GOT3 (cell line): ENCODE data around the gene PSMG1.
"Not testable (repeated sequence)": the region's sequence is repeated elsewhere in the genome, so short reads cannot be mapped to it uniquely, and the experiment has no call there.

Experiments used
- DNase-seq: peaks from one replicate; lab custom pipeline; 2025; ENCODE audit warnings: mixed read lengths; lab: John Stamatoyannopoulos, UW

The PSMG1 gene, protein sequence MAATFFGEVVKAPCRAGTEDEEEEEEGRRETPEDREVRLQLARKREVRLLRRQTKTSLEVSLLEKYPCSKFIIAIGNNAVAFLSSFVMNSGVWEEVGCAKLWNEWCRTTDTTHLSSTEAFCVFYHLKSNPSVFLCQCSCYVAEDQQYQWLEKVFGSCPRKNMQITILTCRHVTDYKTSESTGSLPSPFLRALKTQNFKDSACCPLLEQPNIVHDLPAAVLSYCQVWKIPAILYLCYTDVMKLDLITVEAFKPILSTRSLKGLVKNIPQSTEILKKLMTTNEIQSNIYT

DNA sequence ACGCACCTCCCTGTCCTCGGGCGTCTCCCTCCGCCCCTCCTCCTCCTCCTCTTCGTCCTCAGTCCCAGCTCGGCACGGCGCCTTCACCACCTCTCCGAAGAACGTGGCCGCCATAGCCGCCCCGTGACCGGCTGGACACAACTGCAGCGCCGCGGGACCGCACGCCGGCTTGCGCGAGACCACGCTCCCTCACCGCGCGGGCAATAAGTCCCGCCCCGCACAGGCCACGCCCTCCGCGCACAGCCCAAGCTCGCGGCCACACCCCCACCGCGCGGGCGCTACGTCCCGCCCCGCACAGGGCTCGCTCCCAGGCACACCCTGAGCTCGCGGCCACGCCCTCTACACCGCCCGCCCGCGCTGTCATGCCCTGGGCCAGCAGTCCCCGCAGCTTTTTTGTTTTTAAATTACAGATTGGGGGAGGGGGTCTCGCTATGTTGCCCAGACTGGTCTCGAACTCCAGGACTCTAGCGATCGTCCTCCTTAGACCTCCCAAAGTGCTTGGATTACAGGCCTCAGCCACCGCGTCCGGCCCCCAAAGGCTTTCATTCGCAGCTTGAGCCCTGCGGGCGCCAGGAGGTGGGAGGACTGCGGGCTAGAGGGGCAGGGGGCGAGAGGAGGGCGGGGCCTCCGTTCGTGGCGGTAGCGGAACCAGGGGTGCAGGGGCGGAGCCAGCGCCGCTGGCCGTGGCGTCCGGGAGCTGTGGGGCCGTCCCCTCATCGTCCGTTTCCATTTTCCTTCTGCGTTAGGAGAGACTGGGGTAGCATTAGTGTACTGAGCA lies at the start of gene PSMG1:
PSMG1 (minus strand) TSS at position 180 of the 778 bp plus-strand sequence; CDS start at position 114, 66 bp downstream.
- peak; percentile 69 for DNase-seq

DNA sequence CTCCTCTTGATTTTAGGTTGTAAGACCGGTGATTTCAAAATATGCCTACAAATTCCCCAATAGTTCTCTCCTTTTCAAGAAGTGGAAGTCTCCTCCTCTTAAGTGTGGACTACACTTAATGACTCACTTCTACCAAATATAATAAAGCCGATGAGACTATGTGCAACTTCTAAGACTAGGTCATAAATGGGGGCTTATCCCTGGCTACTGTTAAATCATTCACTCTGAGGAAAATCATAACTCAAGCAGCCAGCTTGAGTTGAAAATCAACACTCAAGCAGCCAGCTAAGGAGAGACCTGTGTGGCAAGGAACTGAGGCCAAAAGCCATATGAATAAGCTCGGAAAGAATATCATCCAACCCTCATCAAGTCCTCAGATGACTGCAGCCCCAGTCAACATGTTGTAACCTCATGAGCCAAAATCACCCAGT lies 49.6 kb upstream of the PSMG1 start:
- no peak for DNase-seq

DNA sequence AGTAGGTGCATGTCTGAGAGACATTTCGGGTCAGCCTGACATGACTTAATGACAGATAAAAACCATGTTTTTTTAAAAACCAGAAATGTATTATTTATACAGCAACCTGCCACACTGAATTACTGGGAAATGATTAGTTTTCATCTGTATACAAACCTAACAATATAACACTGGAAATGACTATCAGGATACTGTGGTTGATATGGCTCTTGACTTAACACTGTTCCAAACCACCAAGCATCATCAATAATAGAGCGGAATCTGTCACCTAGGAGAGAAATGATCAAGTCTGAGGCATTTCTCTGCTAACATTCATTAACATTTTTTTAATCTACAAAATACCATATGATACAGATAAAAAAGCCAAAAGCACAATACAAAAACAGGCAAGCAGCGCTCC lies 41.7 kb upstream of the PSMG1 start:
- DNase-seq = no peak

DNA sequence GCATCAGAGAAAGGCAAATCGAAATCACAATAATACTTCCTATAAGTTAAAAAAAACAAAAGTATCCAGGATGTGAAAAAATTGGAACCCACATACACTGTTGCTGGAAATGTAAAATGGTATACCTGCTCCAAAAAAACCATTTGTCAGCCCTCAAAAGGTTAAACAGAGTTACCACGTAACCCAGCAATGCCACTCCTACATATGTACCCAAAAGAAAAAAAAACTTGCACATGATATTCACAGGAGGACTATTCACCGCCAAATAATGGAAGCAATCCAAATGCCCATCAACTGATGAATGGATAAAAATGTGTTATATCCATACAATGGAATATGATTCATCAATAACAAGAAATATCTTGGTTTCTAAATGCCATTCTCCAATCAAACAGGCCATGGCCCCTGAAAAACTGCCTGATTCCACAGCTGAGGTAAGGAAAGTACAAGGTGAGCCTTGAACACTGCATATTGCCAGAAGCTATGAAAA lies 38.8 kb upstream of the PSMG1 start:
- no peak for DNase-seq

DNA sequence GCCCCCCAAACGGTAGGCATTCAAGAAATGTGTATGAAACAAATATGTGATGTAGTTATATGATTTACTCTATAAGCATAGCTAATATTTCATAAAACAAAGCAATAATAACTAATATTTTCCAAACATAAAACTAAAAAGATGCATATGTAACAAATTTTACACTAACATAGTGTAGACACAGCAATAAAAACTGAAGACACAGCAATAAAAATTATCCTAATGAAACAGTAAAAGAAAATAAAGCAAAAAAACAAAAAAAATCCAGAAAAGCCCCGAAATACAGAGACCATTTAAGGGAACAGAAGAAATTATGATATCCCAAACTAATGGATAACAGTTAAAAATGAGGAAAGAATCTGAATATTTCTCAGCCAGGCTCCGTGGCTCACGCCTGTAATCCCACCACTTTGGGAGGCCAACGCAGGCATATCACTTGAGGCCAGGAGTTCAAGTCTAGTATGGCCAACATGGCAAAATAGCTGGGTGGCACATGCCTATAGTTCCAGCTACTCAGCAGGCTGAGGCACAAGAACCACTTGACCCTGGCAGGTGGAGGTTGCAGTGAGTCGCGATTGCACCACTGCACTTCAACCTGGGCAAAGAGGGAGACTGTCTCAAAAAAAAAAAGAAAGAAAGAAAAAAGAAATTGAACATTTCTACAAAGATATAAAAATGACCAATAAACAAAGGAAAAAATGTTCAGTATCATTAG lies 38.2 kb upstream of the PSMG1 start:
- DNase-seq = no peak

DNA sequence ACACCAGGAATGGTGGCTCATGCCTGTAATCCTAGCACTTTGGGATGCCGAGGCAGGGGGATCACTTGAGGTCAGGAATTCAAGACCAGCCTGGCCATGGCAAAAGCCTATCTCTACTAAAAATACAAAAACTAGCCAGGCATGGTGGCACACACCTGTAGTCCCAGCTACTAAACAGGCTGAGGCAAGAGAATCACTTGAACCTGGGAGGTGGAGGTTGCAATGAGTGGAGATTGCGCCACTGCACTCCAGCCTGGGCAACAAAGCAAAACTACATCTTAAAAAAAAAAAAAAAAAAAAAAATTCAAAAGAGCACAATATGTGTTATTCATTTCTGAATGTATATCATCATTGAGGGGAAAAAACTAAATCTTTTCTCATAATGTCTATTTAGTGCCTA lies 37.6 kb upstream of the PSMG1 start:
- DNase-seq = not testable (repeated sequence)

DNA sequence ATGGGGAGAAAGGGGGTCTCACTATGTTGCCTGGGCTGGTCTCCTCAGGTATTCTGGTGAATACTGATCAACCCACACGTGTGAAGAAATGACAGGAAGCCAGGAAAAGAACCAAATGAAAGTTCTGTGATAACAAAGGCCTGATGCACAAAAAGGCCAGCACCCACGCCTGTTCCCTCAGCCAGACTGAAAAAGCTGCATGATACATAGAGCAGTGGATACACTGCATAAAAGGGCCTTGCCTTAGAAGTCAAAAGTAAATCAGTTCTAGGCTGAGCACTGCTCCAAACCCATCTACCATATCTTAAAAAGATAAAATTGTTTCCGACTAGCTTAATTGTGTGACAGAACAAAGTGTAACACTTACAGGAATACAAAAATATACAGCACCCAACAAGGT lies 36.9 kb upstream of the PSMG1 start:
- DNase-seq = no peak

DNA sequence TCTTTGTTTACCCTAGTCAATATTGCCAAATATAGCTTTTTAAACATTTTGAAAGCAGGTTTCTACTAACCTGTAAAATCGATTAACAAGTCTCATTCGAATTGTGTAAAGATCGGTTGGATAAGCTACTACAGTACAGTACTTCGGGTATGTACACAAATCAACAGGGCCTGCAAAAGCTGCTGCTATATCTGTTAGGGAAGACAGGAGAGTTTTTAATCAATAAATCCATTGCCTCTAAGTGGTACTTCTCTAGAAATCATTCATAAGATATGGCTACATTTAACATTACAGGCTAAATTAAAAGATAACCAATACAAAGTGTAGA lies 34.8 kb upstream of the PSMG1 start:
- no peak for DNase-seq

DNA sequence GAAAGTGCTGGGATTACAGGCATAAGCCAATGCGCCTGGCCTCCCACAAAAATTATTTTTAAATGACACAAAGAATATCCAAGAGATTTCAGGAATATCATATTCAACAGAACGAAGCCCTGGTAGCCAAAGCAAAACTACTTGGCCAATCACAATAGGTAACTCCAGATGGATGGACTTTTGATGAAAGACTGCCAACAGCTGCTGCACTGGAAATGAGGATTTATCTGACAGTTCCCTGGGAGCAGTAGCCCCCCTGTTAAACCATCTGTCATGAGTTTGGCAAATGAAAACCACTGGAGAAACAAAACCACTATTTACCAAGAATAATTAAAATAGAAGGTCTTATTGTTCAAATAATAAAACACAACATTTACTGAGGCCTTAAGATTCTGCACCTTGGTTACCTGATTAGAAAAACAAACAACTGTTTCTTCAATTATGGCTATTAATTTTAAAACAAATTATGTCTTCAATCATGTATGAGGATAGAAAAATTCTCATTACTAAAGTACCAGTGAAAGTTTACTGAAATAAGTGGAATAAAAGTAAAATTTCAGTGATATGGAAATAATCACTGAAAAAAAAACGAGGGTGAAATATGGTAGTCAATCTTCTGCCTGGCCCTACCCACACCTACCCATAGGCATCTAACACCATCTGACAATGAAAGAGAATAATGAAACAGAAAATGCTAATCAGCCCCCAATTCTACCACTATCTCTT lies 34.3 kb upstream of the PSMG1 start:
- no peak for DNase-seq

DNA sequence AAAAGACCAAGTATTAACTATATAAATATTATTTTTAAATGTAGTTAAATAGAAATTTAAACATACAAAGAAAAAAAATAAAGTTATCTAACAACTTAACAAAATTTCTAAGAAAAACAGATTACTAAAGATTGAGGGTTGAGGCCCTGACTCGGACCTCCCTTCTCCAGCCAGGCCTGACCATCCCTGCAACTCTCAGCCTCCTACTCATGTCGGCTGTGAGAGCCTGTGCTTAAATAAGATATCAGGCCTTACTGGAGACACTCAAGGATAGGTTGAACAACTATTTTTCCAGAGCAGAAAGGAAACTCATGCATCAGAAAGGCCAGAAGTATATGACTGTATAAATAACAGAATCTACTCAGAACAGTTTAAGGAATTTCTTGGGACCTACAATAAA lies 33.0 kb upstream of the PSMG1 start:
- DNase-seq = no peak

DNA sequence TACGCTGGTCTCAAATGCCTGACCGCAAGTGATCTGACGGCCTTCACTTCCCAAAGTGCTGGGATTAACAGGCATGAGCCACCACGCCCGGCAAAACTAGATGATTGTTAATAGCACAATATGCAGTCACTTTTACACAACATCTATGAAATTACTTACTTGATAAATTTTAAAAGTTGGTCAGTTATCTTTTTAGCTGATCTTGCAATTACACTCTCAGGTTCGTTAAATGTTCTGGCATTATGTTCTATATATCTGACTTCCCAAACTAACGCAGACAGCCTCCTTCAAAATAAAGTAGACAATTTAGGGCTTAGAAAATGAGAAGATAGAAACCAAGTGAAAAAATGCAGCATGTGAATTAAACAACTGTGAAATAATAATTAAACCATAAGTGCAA lies 31.8 kb upstream of the PSMG1 start:
- no peak for DNase-seq

DNA sequence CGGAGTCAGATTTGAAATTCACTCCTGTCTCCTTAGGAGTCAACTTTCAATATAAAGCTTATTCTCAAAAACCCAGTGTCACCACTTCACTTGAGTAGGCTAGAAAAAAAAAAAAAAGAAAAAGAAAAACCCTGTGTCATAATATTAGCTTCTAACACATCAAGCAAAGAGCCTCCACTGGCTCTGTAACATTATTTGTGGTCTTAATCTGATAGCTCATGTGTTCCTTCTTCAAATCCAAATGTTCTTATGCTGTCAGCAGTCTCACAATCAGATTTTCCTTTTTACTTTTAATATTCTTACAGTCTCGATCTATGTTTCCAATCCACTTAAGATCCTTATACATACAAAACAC lies 26.1 kb upstream of the PSMG1 start:
- no peak for DNase-seq

DNA sequence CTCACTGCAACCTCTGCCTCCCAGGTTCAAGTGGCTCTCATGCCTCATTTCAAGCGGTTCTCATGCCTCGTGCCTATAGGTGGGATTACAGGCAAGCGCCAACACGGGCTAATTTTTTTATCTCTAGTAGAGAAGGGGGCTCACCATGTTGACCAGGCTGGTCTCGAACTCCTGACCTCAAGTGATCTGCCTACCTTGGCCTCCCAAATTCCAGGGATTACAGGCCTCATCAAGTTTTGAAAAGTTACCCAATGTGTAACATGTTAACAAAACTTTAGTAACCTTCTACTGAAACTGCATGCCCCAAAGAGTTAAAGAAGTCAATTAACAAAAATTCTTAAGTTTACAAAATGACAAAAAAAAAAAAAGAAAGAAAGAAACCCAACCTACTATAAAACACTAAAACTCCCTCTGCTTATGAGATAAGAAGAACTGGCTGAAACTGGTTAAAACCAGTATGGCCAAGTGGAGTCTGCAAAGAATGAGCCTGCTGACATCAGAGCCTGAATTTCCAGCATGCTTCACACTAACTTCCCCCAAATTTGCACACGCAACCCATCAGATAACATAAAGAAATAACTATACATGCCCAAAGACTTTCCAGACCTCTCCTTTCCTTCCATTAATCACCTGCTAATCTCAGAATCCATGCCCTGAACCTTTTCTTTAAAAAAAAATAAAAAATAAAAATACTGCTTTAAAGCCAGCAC lies 25.5 kb upstream of the PSMG1 start:
- DNase-seq = no peak

DNA sequence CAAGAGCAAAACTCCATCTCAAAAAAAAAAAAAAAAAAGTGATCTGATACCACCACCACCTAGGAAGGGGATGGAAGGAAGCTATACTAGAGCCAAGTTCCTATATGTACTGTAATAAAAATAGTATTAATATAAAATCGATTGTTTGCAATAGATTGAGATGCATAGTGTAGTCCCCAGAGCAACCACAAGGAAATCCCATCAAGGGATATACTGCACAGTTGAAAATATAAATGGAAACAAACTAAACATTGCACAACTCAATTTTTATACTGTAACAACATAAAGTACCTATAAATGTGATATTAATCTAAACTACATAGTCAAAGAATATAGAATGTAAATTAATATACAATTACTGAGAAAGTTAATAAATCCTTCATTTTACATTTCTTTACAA lies 20.9 kb upstream of the PSMG1 start:
- no peak for DNase-seq

DNA sequence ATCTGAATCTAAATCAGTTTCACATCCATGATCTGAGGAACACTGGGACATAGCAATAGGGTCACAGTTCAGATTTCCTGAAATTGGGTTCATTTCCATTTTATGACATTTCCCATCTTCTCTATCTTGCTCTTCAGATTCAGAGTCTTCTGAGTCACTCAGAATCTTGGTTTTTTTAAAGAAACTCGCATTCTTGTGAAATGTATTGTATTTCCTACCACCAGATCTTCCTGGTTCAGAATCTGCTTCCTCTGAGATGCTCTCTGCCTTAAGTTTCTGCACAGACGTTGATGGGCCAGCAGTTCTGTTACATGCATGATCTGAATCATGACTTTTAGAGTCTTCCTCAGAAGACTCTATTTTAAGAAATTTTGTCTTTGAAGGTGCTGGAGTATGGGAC lies 15.5 kb upstream of the PSMG1 start:
- no peak for DNase-seq

DNA sequence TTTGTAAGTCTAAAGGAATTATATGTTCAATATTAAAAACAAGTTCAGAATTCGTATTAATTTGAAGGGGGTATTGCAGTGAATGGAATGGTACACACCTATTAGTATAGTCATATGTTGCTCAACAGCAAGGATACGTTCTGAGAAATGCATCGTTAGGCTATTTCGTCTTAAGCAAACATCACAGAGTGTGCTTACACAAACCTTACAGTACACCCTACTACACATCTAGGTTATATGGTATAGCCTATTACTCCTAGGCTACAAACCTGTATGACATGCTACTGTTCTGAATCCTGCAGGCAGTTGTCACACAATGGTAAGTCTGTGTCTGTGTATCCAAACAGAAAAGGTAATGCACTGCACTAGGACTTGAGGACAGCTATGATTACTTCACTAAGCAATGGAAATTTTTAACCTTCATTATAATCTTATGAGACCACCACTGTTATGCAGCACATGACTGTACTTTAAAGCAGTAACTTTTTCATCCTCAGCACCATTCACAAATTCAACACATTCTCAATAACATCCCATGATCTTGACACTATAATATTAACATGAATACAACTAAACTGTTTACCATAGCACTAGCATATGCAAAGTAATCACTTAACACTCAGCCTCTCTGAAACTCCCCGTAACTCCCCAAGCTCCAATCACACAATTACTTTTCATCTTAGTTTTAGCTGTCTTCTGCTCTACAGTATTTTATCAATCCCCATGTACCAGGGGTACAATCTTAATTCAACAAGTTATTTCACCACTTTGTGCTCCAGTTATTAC lies 14.4 kb upstream of the PSMG1 start:
- no peak for DNase-seq

DNA sequence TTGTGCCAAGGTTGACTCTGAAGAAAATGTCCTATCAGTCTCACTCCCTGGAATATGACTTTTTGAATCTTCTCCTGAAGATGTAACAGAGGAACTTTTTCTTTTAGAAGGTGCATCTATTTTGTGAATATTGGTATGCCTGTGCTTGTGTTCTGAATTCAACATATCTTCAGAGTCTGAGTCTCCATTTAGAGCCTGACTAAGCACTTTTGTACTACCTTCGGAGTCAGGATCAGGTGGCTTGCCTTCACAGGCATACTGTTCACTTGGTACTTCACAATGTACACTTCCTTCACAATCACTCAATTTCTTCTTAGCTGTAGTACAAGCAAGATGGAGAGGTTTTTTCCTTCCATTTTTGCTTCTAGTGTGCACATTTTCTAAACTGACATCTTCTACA lies 13.6 kb upstream of the PSMG1 start:
- no peak for DNase-seq

DNA sequence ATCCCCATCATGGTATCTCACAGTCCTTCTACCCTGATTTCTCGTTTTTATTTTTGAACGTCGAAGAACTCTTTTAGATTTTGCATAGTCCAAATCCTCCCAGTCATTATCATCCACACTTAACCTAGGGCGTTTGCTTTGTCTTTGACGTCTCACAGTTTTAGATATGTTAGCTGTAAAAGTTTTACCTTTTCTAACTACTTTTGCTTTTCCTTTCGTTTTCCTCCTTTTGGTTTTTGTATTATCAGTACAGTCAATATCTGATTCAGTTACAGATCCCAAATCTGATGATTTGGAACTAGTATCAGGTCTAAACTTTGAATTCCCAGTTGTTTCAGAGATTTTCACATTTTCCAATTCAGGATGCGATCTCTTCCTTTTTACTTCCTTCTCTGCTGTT lies 13.1 kb upstream of the PSMG1 start:
- DNase-seq = no peak

DNA sequence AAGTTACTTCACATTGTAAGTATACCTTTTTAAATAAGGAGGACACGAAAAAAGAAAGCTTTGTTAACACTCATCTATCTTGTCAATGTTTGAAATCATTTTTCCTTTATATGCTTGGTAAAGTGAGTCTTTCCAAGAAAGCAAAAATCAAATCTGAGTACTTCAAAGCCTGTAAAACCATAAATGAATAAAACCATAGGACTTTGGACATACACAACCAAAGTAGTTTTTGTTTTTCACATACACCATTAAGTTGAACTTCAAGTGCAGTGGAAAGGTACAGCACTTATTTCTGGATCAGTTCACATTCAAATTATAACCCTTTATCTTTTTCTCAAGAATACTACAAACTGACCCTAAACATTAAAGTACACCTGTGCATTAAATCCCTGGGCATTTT lies 10.1 kb upstream of the PSMG1 start:
- DNase-seq = no peak

DNA sequence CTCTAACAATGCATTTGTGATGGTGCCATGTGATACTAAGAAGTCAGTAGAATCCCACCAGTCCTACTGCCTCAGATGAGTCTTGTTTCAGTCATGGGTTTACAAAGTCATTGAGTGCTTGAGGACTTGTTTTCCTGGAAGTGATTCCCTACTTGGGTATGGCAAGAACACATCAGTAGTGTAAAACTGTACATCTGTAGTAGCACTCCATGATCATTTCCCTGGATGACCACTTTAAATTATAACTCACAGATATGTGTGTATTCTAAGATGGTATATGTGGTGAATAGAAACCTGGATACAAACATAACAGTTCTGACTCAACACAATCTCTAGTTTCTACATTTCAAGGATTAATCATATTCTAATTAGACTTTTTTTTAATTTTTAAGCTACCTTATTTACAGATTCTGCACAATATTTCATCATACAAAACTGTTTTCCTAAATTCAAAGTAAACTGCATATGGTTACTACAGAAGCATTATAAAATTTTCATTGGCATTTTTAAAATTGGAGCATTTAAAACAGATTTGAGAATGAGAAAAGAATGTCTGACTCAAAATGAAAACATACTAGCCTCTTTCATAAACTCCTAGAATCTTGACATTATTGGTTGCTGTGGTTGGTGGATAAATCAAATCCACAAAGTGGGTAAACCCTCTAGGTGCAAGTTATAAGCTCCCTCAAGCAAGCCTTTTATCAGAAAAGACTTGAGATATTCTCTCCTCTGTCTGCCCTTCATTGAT lies 6.8 kb upstream of the PSMG1 start:
- no peak for DNase-seq
